ENCODE data around the gene SAMD7.

- TF ChIP-seq PHF21A (IDR thresholded peaks at IDR 0.05; ENCODE audit: borderline replicate concordance, low read depth) (no peak), SMAD3 (CRISPR knock-in tag; conservative IDR thresholded peaks at IDR 0.05) (no peak), RFX5 (IDR thresholded peaks at IDR 0.05; ENCODE audit: low read depth, low read length) (no peak), SRSF9 (IDR thresholded peaks at IDR 0.05; ENCODE audit: borderline replicate concordance, low read depth, low read length) (no peak), GATA2 (CRISPR knock-in tag; IDR thresholded peaks at IDR 0.05) (no peak), USF2 (CRISPR knock-in tag; IDR thresholded peaks at IDR 0.05) (no peak), PHB2 (IDR thresholded peaks at IDR 0.05; ENCODE audit: low read depth) (no peak), NCOA4 (IDR thresholded peaks at IDR 0.05; ENCODE audit: partially characterized antibody) (no peak)
Observed at GRCh38 chr3:169939320-169939719, 27.9 kb downstream of the SAMD7 start.

Data from K562 (cell line).